K562 (cell line): ENCODE results near the gene PCDH9. TPM values are rescaled to one million over a fixed set of nuclear protein-coding genes. Genes with fewer than 3 reads are reported as not detected.

ENCODE experiments used
- ATAC-seq: fragments of 200-7000 bp; cut with Tn5 transposase; 3 replicates; pipeline ENCODE4 v1.9.1; 2020; ENCODE audit warnings: moderate library complexity
- BruUV-seq: library from RNA; stranded (reverse); fragments of 400-500 nt; replicated peaks from 2 replicates; lab custom pipeline; 2021; lab: Mats Ljungman, UMichigan
- CTCF ChIA-PET: fragments of 300-600 bp; formaldehyde crosslinking; extraction: SDS; loops from one replicate; lab custom pipeline; 2021; ENCODE audit warnings: low intra/inter-chr PET ratio; lab: Yijun Ruan, JAX
- POLR2A ChIA-PET: fragments of 300-600, 350-650 bp; sonication (Branson Sonifier 250); formaldehyde crosslinking; extraction: SDS; loops from one replicate; lab custom pipeline; 2021; ENCODE audit warnings: antibody characterized with exemption, inconsistent platforms; lab: Yijun Ruan, JAX
- DNase-seq, 4 experiments: peaks; one replicate each; pipeline versions ENCODE4 v3.0.0 to v3.0.0-alpha.2; 2011 to 2018; ENCODE audit warnings: low spot score in 3 of 4, mixed read lengths in 3 of 4; ENCODE audit errors: extremely low read depth in 1 of 4
- FAIRE-seq: peaks from 2 replicates; lab custom pipeline; 2011; peaks lifted over from hg19 to GRCh38; lab: Jason Lieb, UNC
- H2AFZ ChIP-seq: 2 replicates; pipeline ENCODE4 v1.6.0; 2011; ENCODE audit warnings: low read depth, low read length, control low read depth, inconsistent platforms
- H3K27ac ChIP-seq: fragments of 200-600 bp; 3 replicates; pipeline ENCODE4 v1.8.0; 2011; ENCODE audit warnings: low read depth, mild to moderate bottlenecking, control low read depth, inconsistent platforms, low read length, moderate library complexity, mixed read lengths; ENCODE audit errors: extremely low read depth
- H3K27me3 ChIP-seq, 2 experiments: fragments of 300-600 bp in 1 of 2; 2 replicates in 1 of 2; 3 replicates in 1 of 2; pipeline versions ENCODE4 v1.6.0 to v1.8.0; 2011; ENCODE audit warnings: inconsistent platforms in 2 of 2, low read length in 2 of 2, mild to moderate bottlenecking in 1 of 2, mixed read lengths in 1 of 2, moderate library complexity in 1 of 2; ENCODE audit not compliant: control insufficient read depth in 2 of 2, insufficient read depth in 2 of 2
- H3K36me3 ChIP-seq: fragments of 300-600 bp; 3 replicates; pipeline ENCODE4 v1.8.0; 2011; ENCODE audit warnings: mild to moderate bottlenecking, low read length, inconsistent platforms; ENCODE audit not compliant: control insufficient read depth, insufficient read depth
- H3K4me1 ChIP-seq, 2 experiments: fragments of 200-600 bp in 1 of 2; replicated peaks in 1 of 2; 2 replicates in 1 of 2; 3 replicates in 1 of 2; pipeline versions ENCODE4 v1.5.1 to v1.8.0; 2011; ENCODE audit warnings: inconsistent platforms in 2 of 2, low read length in 2 of 2, mild to moderate bottlenecking in 1 of 2, mixed read lengths in 1 of 2, moderate library complexity in 1 of 2; ENCODE audit not compliant: control insufficient read depth in 2 of 2, insufficient read depth in 2 of 2
- H3K4me2 ChIP-seq: 2 replicates; pipeline ENCODE4 v1.6.1; 2011; ENCODE audit warnings: low read length, control low read depth, inconsistent platforms, mixed read lengths; ENCODE audit not compliant: insufficient read depth
- H3K4me3 ChIP-seq: fragments of 200-600 bp; sonication (generic), shearing (Covaris generic); 2 replicates; pipeline ENCODE4 v1.5.1; 2016; ENCODE audit warnings: control low read depth, inconsistent platforms
- H3K79me2 ChIP-seq: fragments of 200-600 bp; 3 replicates; pipeline ENCODE4 v1.8.0; 2011; ENCODE audit warnings: low read length, inconsistent platforms; ENCODE audit not compliant: control insufficient read depth, insufficient read depth
- H3K9ac ChIP-seq, 2 experiments: 2 replicates each; pipeline versions ENCODE4 v1.6.0 to v1.6.1; 2011; ENCODE audit warnings: low read depth in 2 of 2, low read length in 2 of 2, control low read depth in 1 of 2, inconsistent platforms in 1 of 2, mild to moderate bottlenecking in 1 of 2, mixed read lengths in 1 of 2; ENCODE audit not compliant: insufficient read depth in 1 of 2
- H3K9me1 ChIP-seq: one replicate; pipeline ENCODE4 v1.6.0; 2011; ENCODE audit warnings: inconsistent platforms, mild to moderate bottlenecking, low read length, moderate library complexity; ENCODE audit not compliant: control insufficient read depth, insufficient read depth
- H3K9me3 ChIP-seq: replicated peaks from 2 replicates; pipeline ENCODE4 v1.5.1; 2011; ENCODE audit warnings: low read depth, low read length, inconsistent platforms; ENCODE audit not compliant: control insufficient read depth, insufficient read depth
- H4K20me1 ChIP-seq: replicated peaks from 2 replicates; pipeline ENCODE4 v1.6.1; 2011; ENCODE audit warnings: low read length, inconsistent platforms, mixed read lengths; ENCODE audit not compliant: control insufficient read depth, insufficient read depth
- GATAD2A ChIP-seq: fragments of 450-650 bp; IDR thresholded peaks from 2 replicates; pipeline ENCODE4 v1.6.1; 2017
- MTA1 ChIP-seq: fragments of 450-650 bp; IDR thresholded peaks from 2 replicates; pipeline ENCODE4 v1.6.1; 2017; ENCODE audit warnings: borderline replicate concordance
- SAFB2 ChIP-seq: fragments of 200-400 bp; formaldehyde crosslinking; IDR thresholded peaks from 2 replicates; pipeline ENCODE4 v1.6.1; 2018; ENCODE audit warnings: borderline replicate concordance, low read length, low read depth, moderate library complexity; ENCODE audit not compliant: severe bottlenecking
- SETDB1 ChIP-seq: IDR thresholded peaks from one replicate; pipeline ENCODE4 v1.6.1; 2012; ENCODE audit warnings: low read length, control low read depth, inconsistent platforms
- U2AF2 ChIP-seq: fragments of 200-400 bp; formaldehyde crosslinking; optimal IDR thresholded peaks from 2 replicates; pipeline ENCODE3; 2017; ENCODE audit warnings: low read depth, mild to moderate bottlenecking, low read length
- ZNF644 ChIP-seq: fragments of 200-800 bp; sonication (Bioruptor generic); IDR thresholded peaks from 2 replicates; pipeline ENCODE4 v1.6.1; 2016; ENCODE audit warnings: low read depth, missing genetic modification characterization, missing compliant biosample characterization
- WGBS: fragments of 100-300 bp; shearing (Covaris generic); methylation state at CpG from one replicate; pipeline ENCODE4 v1.1.6; 2016; ENCODE audit warnings: low coverage, mixed read lengths; ENCODE audit not compliant: insufficient coverage; ENCODE audit errors: missing lambda C conversion rate; 5-methylcytosine and 5-hydroxymethylcytosine counted together
- in situ Hi-C: fragments of 300-500 bp; cut with MboI; formaldehyde crosslinking; loops from 4 replicates; pipeline ENCODE4 v1.15.0; 2018; ENCODE audit warnings: inconsistent platforms, mixed read lengths
- intact Hi-C: fragments of 100-400 bp; cut with micrococcal nuclease; formaldehyde crosslinking; loops from 2 replicates; pipeline ENCODE4 v1.14.2; 2022
- polyA plus RNA-seq, 8 experiments: library from polyadenylated mRNA; depleted of rRNA in 4 of 8; stranded (reverse) in 5 of 8; unstranded in 3 of 8; fragments of >200 nt; fragmentation: Nextera tagmentation in 2 of 8; fragmentation: Illumina TruSeq in 1 of 8; extraction: Ambion mirVana in 2 of 8; extraction: Trizol in 1 of 8; gene quantifications; 2 replicates each; pipeline versions ENCODE4 v1.2.1 to v1.2.3, GENCODE V29; 2011 to 2014; ENCODE audit warnings: inconsistent platforms in 1 of 8, missing spikeins in 1 of 8
- total RNA-seq, 7 experiments: library from RNA; depleted of rRNA in 6 of 7; stranded (reverse); fragments of >200 nt in 6 of 7; fragmentation: Illumina TruSeq in 2 of 7; extraction: Trizol in 2 of 7; gene quantifications; 2 replicates each; pipeline versions ENCODE4 v1.2.1 to v1.2.3, GENCODE V29; 2011 to 2021; ENCODE audit warnings: low replicate concordance in 1 of 7
- TF ChIP-seq, protein P1 (sequence below): sonication (generic); formaldehyde crosslinking; IDR thresholded peaks from 2 replicates; pipeline ENCODE4 v1.8.1; 2023; ENCODE audit warnings: mild to moderate bottlenecking, missing genetic modification reagents
- TF ChIP-seq, protein P2 (sequence below), 2 experiments: fragments of 150-350 bp in 1 of 2; IDR thresholded peaks; 2 replicates each; pipeline ENCODE4 v1.6.1; 2012 to 2016; ENCODE audit warnings: low read depth in 2 of 2, low read length in 2 of 2, mild to moderate bottlenecking in 1 of 2, moderate library complexity in 1 of 2

PCDH9 gene
- total and polyA plus RNA-seq, 9 of the 15 experiments (the other 6 are each of a cell fraction or from before 2014, with no cell fraction given): 1.1 to 6.7 (median 4.9) TPM

DNA sequence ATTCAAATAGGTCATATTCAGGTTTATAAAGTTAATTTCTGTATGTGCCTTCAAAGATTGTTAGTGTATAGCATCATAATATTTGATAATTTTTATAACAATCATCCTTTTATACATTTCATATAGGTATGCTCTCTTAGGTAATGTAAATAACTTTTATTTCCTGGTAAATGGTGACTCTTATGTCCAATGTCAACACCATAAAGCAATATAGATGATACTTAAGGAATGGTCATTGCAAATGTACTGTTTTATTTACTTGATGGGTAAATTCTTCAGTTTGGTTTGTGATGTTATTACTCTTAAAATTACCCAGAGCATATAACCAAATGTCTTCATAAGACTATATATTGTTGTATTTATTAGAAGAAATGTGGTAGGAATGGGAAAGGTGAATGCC, 928.7 kb downstream of the PCDH9 start (continued):
- TF ChIP-seq, protein P1, sequence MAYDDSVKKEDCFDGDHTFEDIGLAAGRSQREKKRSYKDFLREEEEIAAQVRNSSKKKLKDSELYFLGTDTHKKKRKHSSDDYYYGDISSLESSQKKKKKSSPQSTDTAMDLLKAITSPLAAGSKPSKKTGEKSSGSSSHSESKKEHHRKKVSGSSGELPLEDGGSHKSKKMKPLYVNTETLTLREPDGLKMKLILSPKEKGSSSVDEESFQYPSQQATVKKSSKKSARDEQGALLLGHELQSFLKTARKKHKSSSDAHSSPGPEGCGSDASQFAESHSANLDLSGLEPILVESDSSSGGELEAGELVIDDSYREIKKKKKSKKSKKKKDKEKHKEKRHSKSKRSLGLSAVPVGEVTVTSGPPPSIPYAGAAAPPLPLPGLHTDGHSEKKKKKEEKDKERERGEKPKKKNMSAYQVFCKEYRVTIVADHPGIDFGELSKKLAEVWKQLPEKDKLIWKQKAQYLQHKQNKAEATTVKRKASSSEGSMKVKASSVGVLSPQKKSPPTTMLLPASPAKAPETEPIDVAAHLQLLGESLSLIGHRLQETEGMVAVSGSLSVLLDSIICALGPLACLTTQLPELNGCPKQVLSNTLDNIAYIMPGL (CRISPR knock-in tag): no peak
- TF ChIP-seq ZNF644 (tag) (no peak), SETDB1 (no peak)

- FAIRE-seq (no peak), ATAC-seq (no peak), DNase-seq (no peak)
- H3K9ac ChIP-seq: no peak overlapping the region
- WGBS: 0% methylated on average over 1 of the region's 1 CpG
- H2AFZ ChIP-seq: no peak overlapping the region
- no TSS peak for BruUV-seq
- no peak for TF ChIP-seq SAFB2
- TF ChIP-seq, protein P2, sequence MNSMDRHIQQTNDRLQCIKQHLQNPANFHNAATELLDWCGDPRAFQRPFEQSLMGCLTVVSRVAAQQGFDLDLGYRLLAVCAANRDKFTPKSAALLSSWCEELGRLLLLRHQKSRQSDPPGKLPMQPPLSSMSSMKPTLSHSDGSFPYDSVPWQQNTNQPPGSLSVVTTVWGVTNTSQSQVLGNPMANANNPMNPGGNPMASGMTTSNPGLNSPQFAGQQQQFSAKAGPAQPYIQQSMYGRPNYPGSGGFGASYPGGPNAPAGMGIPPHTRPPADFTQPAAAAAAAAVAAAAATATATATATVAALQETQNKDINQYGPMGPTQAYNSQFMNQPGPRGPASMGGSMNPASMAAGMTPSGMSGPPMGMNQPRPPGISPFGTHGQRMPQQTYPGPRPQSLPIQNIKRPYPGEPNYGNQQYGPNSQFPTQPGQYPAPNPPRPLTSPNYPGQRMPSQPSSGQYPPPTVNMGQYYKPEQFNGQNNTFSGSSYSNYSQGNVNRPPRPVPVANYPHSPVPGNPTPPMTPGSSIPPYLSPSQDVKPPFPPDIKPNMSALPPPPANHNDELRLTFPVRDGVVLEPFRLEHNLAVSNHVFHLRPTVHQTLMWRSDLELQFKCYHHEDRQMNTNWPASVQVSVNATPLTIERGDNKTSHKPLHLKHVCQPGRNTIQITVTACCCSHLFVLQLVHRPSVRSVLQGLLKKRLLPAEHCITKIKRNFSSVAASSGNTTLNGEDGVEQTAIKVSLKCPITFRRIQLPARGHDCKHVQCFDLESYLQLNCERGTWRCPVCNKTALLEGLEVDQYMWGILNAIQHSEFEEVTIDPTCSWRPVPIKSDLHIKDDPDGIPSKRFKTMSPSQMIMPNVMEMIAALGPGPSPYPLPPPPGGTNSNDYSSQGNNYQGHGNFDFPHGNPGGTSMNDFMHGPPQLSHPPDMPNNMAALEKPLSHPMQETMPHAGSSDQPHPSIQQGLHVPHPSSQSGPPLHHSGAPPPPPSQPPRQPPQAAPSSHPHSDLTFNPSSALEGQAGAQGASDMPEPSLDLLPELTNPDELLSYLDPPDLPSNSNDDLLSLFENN (IDR thresholded peaks at IDR 0.05; ENCODE audit: low read depth in 2 of 2, low read length in 2 of 2): no peak
- TF ChIP-seq GATAD2A: no peak
- no peak for TF ChIP-seq MTA1
- no peak for TF ChIP-seq U2AF2
- no peak overlapping the region for H3K4me2 ChIP-seq
- H4K20me1 ChIP-seq: no peaks in the 10 kb centered on the region
- no peaks in the 10 kb centered on the region for H3K4me1 ChIP-seq
- no peak overlapping the region for H3K4me3 ChIP-seq
- POLR2A ChIA-PET: no interaction called here
- no peaks in the 10 kb centered on the region for H3K9me1 ChIP-seq
- in situ Hi-C loops: no loop called here
- H3K27me3 ChIP-seq: no peaks in the 10 kb centered on the region
- CTCF ChIA-PET: no interaction called here
- no peaks in the 10 kb centered on the region for H3K36me3 ChIP-seq
- intact Hi-C loops: no loop called here
- no peaks in the 10 kb centered on the region for H3K79me2 ChIP-seq
- H3K9me3 ChIP-seq: no peaks in the 10 kb centered on the region
- no peak overlapping the region for H3K27ac ChIP-seq
These were observed 929.1 kb downstream of the PCDH9 start for GRCh38 chr13:66301006-66301405.
